ENCODE results near the gene KCNN4. TPM values are rescaled to one million over a fixed set of nuclear protein-coding genes. Genes with fewer than 3 reads are reported as not detected.
"Not testable (repeated sequence)": the region's sequence is repeated elsewhere in the genome, so short reads cannot be mapped to it uniquely, and the experiment has no call there.

KCNN4 gene
- total RNA-seq, 1 donor from 2014 or later: 69.2 TPM

GRCh38 chr19:43798546-43799409 lies 18.0 kb upstream of the KCNN4 start:
- peak; percentile 76 for DNase-seq (ENCODE audit: low spot score)

GRCh38 chr19:43798026-43798545 lies 17.3 kb upstream of the KCNN4 start:
- no peak for DNase-seq (ENCODE audit: low spot score)

DNA sequence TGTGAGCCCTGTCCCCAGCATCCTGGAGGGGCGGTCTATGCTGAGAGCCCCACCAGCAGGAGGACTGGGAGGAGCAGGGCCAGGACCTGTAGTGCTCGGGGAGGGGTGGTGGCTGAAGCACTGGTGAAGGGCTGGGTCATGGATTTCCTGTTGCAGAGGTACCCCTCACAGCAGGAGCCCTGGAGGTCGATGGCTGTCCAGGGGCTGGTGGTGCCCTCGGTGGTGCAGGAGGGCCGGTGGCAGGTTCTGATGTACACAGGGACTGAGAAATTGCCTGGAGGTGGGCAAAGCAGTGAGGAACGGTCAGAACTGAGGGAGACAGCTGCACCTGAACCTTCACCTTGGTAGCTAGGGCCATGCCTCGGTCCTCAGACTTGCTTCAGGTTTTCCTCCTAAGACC lies 16.8 kb upstream of the KCNN4 start:
- no peak for DNase-seq (ENCODE audit: low spot score)

DNA sequence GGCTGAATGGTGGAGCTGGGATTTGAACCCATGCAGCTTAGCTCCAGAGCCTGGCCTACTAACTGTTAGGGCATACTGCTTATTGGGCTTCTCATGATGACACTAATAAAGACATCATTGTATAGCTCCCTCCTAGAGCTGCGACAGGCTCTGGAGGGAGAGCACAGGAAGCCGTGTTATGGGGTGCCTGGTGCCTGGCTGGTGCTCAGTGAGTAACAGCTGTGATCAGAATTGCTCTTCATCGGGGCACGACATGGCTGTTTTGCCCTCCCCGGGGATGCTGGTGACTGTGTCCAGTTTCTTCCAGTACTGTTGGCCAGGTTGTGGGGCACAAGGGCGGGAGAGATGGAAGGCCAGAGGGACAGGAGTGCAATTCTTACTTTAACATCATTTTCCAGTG lies 16.3 kb upstream of the KCNN4 start:
- DNase-seq (ENCODE audit: low spot score): no peak

GRCh38 chr19:43790587-43790986 lies 9.8 kb upstream of the KCNN4 start:
- no peak for DNase-seq (ENCODE audit: low spot score)

DNA sequence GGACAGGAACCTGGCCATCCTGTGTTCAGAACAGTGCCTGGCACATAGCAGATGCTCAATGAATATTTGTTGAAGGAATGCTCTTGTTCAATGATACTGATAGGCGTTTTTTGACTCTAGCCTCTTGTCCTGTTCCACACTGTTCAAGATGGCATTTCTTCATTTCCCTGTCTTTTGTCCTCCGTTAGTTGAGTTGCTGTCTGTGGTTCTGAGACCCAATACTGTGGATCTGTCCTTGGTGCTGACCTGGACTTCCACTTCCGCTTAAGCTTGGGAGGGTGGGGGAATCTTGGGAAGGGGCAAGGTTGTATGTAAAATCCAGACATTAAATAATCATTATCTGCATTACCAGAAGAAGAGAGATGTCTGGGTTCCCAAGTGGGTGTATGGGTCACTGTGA lies 8.3 kb upstream of the KCNN4 start:
- no peak for DNase-seq (ENCODE audit: low spot score)

GRCh38 chr19:43786665-43787064 lies 5.9 kb upstream of the KCNN4 start:
- DNase-seq (ENCODE audit: low spot score): no peak

DNA sequence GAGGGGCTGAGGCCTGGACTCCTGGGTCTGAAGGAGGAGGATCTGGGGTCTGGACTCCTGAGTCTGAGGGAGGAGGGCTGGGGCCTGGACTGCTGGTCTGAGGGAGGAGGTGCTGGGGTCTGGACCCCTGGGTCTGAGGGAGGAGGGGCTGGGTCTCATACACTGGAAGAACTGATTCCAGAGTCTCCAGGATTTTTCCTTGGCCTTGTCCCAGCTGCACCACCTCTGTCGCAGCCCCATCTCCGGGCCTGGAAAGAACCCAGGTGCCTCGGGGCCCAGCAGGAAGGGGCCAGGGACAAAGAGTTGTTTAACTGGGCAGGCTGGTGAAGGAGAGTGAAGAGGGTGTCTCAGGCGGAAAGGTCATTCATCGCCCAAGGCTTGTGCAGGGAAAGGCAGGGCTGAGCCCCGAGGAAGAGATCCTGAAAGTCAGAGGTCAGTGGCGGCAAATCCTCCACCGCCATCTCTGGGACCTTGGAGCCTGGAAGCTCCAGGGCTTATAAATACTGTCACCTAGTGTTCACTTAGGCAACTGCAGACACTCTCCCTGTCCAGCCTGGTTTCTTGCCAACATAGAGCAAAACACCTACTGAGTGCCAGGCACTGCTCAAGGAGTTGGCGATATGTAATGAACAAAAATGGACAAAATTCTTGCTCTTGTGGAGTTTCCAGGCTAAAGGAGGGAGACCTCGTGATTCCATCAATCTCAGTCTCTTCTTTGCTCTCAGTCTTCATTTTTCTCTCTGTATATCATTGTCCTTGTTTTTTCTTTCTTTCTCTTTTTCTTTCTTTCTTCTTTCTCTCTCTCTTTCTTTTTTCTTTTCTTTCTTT lies 4.4 kb upstream of the KCNN4 start:
- no peak for DNase-seq (ENCODE audit: low spot score)

DNA sequence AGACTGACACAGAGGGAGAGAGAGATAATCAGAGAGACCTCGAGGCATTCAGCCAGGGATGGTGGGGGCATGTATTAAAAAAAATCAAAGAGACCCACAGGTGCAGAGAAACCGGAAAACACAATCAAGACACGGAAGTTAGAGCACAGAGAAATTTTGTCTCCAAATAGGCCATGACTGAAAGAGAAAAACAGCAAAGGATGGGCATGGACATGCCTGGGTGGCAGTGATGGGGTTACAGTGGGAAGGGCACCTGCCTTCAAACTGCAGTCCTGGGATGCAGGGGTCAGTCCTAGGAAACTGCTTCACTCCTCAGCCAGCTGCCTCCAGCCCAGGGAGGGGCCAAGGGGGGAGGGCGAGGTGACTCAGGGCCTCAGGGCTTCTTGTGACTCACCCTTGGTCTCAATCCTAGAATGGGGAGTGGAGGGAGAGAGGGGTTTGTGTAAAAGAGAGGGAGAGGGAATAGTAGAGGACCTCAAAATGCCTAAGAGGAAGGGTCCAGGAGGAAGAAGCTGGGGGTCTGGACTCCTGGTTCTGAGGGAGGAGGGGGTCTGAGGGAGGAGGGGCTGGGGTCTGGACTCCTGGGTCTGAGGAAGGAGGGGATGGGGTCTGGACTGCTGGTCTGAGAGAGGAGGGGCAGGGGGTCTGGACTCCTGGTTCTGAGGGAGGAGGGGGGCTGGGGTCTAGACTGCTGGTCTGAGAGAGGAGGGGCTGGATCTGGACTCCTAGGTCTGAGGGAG lies 3.6 kb upstream of the KCNN4 start:
- DNase-seq (ENCODE audit: low spot score): no peak

DNA sequence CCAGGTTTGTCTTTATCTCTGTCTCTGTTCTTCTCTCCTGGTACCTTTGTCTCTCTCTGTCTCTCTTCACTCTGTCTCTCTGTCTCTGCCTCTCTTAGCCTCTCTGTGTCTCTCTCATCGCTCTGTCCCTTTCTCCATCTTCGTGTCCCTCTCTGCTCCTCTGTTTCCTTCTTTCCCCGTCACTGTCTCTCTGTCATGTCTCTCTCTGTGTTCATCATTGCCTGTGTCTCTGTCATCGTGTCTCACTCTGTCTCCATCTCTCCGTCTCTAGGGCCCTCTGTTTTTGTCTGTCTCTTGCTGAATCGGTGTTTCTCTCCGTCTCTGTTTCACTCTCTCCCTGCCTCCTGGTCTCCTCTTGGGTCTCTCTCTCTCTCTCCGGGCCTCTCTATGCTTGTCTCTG lies 2.9 kb upstream of the KCNN4 start:
- DNase-seq (ENCODE audit: low spot score): no peak

GRCh38 chr19:43782689-43783231 lies 2.0 kb upstream of the KCNN4 start:
- DNase-seq (ENCODE audit: low spot score): no peak

GRCh38 chr19:43782311-43782660 lies 1.5 kb upstream of the KCNN4 start:
- DNase-seq (ENCODE audit: low spot score): no peak

GRCh38 chr19:43781630-43782310 lies 997 bp upstream of the KCNN4 start:
- DNase-seq (ENCODE audit: low spot score): no peak

DNA sequence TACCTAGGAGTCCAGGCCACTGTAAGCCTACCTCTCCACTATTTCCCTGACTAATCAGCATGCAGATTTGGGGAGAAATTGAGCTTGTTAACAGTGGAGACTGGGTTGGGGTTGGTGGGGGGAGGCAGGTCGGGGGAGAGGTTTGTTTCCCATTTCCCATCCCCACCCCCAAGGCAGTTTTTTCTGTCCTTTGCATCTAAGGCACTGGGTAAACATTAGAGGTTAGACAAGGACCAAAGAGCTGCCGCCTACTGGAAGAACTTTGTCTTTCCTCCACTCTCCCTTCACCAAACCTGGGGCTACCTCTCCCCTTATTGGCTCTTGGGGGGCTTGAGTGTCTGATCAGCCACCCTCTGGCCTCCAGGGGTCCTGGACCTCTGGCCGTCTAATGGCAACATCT lies 953 bp downstream of the KCNN4 start:
- no peak for DNase-seq (ENCODE audit: low spot score)

GRCh38 chr19:43779147-43779819 lies 1.5 kb downstream of the KCNN4 start:
- DNase-seq (ENCODE audit: low spot score): peak; percentile 60

DNA sequence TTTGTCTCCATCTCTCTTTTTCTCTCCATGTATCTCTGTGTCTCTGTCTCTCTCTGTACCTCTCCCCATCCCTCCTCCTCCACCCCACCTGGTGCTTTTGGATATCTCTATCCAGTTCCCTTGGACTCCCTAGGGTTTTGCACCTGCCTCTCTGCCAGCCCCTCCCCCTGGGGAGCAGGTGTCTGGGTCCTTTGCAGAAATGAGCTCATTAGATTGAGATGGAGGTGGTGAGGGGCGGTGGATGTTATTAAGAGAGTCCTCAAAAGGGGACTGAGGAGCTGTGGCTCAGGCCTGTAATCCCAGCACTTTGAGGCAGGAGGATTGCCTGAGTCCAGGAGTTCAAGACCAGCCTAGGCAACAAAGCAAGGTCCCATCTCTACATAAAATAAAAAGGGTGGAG lies 2.1 kb downstream of the KCNN4 start:
- no peak for DNase-seq (ENCODE audit: low spot score)

GRCh38 chr19:43777163-43777695 lies 3.5 kb downstream of the KCNN4 start:
- DNase-seq (ENCODE audit: low spot score): no peak

DNA sequence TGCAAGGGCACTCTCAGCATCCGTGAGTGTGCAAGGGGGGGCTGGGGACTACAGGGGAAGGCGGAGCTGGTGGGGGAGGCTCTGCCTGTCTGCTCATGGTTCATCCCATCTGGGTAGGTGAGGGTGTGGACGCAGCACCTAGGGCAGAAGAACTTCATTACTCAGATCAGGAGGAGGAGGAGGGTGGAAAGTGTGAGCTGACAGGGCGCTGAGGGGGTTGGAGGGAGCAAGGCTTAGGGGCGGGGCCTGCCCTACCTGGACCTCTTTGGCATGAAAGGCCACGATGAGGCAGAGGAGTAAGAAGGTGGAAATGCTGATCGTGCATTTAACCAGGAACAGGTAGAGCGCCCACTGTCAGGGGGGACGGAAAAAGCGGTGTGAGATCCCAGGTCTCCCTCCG lies 4.5 kb downstream of the KCNN4 start:
- DNase-seq (ENCODE audit: low spot score): no peak

DNA sequence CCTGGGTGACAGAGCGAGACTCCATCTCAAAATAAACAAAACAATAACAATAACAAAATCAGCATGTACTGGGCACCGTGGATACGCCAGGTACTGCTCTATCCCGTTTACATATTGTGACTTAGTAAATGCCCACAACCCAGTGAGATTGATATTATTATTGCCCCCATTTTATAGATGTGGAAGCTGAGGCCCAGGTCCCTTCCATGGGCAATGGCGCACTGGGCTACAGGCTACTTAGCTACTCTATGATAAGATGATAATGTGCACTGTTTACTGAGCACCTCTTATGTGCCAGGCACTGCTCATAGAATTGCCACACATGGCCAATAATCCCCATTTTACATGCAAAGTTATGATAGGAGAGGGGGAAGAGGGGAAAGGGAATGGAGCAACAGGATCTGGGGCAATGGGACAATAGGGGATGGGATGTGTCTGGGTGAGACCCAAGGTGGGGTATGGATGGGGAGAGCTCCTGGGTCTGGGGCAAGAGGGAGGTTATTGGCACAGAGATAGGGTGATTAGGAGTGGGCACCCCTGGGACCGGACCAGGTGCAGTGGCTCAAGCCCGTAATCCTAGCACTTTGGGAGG lies 5.4 kb downstream of the KCNN4 start:
- DNase-seq (ENCODE audit: low spot score): no peak

GRCh38 chr19:43774940-43775258 lies 5.9 kb downstream of the KCNN4 start:
- not testable (repeated sequence) for DNase-seq (ENCODE audit: low spot score)

Measured in ureter (tissue), 1 donor.